Left ventricle myocardium inferior (tissue), 1 donor: ENCODE results near the gene ENOPH1. TPM values are rescaled to one million over a fixed set of nuclear protein-coding genes. Genes with fewer than 3 reads are reported as not detected.

Experiments used
- DNase-seq: peaks from one replicate; pipeline ENCODE4 v3.0.0-alpha.2; 2020
- H3K27ac ChIP-seq: fragments of 200-600 bp; replicated peaks from 2 replicates; pipeline ENCODE4 v1.8.0; 2021
- H3K27me3 ChIP-seq: fragments of 200-600 bp; 2 replicates; pipeline ENCODE4 v1.8.0; 2021; ENCODE audit warnings: low read depth
- H3K36me3 ChIP-seq: fragments of 200-600 bp; 2 replicates; pipeline ENCODE4 v1.8.0; 2021
- H3K4me1 ChIP-seq: fragments of 200-600 bp; 2 replicates; pipeline ENCODE4 v1.8.0; 2021
- H3K4me3 ChIP-seq: fragments of 200-600 bp; 2 replicates; pipeline ENCODE4 v1.8.0; 2021; ENCODE audit warnings: mild to moderate bottlenecking, moderate library complexity
- H3K9me3 ChIP-seq: fragments of 200-600 bp; replicated peaks from 2 replicates; pipeline ENCODE4 v1.8.0; 2021
- intact Hi-C: fragments of 100-400 bp; cut with micrococcal nuclease; formaldehyde crosslinking; loops from one replicate; pipeline ENCODE4 v1.11.0; 2022
- total RNA-seq: library from RNA; stranded (reverse); fragmentation: NEBNext Ultra II Directional; extraction: Animal tissue kit (Norgen Biotek cat#: 25700); gene quantifications from one replicate; pipeline ENCODE4 v1.2.1, GENCODE V29; 2021
- TF ChIP-seq, protein P1 (sequence below): fragments of 200-600 bp; IDR thresholded peaks from 2 replicates; pipeline ENCODE4 v1.8.0; 2021; ENCODE audit warnings: antibody characterized with exemption, mild to moderate bottlenecking, borderline replicate concordance
- donor health status: DM: no; HTN: yes; CAD: no; lungs with severe emphysema.

The ENOPH1 gene
- total RNA-seq, 1 donor from 2014 or later: 16.2 TPM

GRCh38 chr4:82493721-82494425, 63.5 kb downstream of the ENOPH1 start:
- DNase-seq: no peak
- H3K9me3 ChIP-seq: no peaks in the 10 kb centered on the region
- no peaks in the 10 kb centered on the region for H3K4me1 ChIP-seq
- no peak overlapping the region for H3K4me3 ChIP-seq
- intact Hi-C loops: no loop called here
- TF ChIP-seq, protein P1, sequence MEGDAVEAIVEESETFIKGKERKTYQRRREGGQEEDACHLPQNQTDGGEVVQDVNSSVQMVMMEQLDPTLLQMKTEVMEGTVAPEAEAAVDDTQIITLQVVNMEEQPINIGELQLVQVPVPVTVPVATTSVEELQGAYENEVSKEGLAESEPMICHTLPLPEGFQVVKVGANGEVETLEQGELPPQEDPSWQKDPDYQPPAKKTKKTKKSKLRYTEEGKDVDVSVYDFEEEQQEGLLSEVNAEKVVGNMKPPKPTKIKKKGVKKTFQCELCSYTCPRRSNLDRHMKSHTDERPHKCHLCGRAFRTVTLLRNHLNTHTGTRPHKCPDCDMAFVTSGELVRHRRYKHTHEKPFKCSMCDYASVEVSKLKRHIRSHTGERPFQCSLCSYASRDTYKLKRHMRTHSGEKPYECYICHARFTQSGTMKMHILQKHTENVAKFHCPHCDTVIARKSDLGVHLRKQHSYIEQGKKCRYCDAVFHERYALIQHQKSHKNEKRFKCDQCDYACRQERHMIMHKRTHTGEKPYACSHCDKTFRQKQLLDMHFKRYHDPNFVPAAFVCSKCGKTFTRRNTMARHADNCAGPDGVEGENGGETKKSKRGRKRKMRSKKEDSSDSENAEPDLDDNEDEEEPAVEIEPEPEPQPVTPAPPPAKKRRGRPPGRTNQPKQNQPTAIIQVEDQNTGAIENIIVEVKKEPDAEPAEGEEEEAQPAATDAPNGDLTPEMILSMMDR: no peak
- peaks cover 14% of the 10 kb centered on the region for H3K36me3 ChIP-seq
- H3K27ac ChIP-seq: no peak overlapping the region
- H3K27me3 ChIP-seq: no peaks in the 10 kb centered on the region

- no peaks in the 10 kb centered on the region for H3K4me1 ChIP-seq
- H3K27me3 ChIP-seq: no peaks in the 10 kb centered on the region
- H3K4me3 ChIP-seq: no peak overlapping the region
- intact Hi-C loops: no loop called here
- H3K36me3 ChIP-seq: peaks cover 14% of the 10 kb centered on the region
- DNase-seq: no peak
- H3K9me3 ChIP-seq: no peaks in the 10 kb centered on the region
- no peak overlapping the region for H3K27ac ChIP-seq
- TF ChIP-seq, protein P1: no peak
These were observed 65.3 kb downstream of the ENOPH1 start for GRCh38 chr4:82495666-82496065.

DNA sequence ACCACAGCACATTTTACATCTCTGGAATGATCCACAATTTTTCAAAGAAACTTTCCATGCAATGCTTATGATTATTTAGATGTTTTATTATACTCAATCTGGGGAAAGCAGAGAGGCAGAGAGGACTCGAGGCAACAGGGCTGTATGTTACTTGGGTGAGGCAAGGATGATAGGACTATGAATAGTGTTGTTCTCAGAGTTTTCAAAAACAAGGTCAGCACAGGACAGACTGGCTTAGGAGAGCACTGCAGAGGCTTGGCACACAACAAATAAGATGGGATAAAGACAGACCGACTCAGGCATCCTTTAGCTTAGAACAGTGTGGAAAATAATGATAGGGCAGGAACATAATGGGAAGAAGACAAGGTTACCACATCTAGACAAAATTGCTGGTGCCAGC, 66.0 kb downstream of the ENOPH1 start:
- H3K9me3 ChIP-seq: no peaks in the 10 kb centered on the region
- no peak overlapping the region for H3K4me3 ChIP-seq
- no peaks in the 10 kb centered on the region for H3K27me3 ChIP-seq
- DNase-seq: no peak
- intact Hi-C loops: no loop called here
- H3K4me1 ChIP-seq: no peaks in the 10 kb centered on the region
- no peak overlapping the region for H3K27ac ChIP-seq
- TF ChIP-seq, protein P1: no peak
- peaks cover 16% of the 10 kb centered on the region for H3K36me3 ChIP-seq

- intact Hi-C loops: no loop called here
- DNase-seq: no peak
- Histone ChIP-seq H3K27ac (no peak overlapping the region), H3K4me1 (no peaks in the 10 kb centered on the region), H3K4me3 (no peak overlapping the region), H3K9me3 (no peaks in the 10 kb centered on the region), H3K27me3 (no peaks in the 10 kb centered on the region), H3K36me3 (peaks cover 41% of the 10 kb centered on the region)
- TF ChIP-seq, protein P1: no peak
These were observed 69.5 kb downstream of the ENOPH1 start for GRCh38 chr4:82499738-82500434.

- Histone ChIP-seq H3K4me1 (no peaks in the 10 kb centered on the region), H3K9me3 (no peaks in the 10 kb centered on the region), H3K4me3 (no peak overlapping the region), H3K27ac (no peak overlapping the region), H3K27me3 (no peaks in the 10 kb centered on the region), H3K36me3 (peaks cover 37% of the 10 kb centered on the region)
- TF ChIP-seq, protein P1: no peak
- no peak for DNase-seq
- intact Hi-C loops: no loop called here
These were observed 70.2 kb downstream of the ENOPH1 start for GRCh38 chr4:82500435-82501153.
